Amniotic epithelial cell (primary cell): ENCODE measurements around the gene SMIM20.

Experiments
- DNase-seq: peaks from one replicate; pipeline ENCODE4 v3.0.0-alpha.2; 2010; ENCODE audit warnings: low read depth

The SMIM20 gene

DNA sequence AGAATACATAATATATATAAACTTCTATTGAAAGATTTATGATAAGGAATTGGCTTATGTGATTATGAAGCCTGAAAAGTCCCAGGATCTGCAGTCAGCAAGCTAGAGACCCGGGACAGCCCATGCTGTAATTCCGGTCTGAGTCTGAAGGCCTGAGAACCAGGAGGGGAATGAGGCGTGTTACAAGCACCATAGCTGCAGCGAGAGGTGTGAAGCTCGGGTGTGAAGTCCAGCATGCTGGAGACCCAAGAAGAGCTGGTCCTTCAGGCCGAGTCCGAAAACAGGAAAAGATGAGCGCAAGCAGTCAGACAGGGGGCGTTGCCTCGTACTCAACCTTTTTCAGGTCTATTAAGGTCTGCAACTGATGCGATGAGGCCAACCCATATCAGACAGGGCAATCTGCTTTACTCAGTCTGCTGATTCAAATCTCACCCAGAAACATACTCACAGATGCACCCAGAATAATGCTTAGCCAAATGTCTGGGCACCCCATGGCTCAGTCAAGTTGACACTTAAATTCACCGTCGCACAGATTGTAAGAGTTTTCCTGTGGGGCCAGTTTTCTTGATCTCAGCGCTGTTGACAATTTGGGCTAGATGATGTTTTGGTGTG lies 40.4 kb downstream of the SMIM20 start:
- no peak for DNase-seq

GRCh38 chr4:25955705-25956104 lies 41.7 kb downstream of the SMIM20 start:
- DNase-seq: no peak

DNA sequence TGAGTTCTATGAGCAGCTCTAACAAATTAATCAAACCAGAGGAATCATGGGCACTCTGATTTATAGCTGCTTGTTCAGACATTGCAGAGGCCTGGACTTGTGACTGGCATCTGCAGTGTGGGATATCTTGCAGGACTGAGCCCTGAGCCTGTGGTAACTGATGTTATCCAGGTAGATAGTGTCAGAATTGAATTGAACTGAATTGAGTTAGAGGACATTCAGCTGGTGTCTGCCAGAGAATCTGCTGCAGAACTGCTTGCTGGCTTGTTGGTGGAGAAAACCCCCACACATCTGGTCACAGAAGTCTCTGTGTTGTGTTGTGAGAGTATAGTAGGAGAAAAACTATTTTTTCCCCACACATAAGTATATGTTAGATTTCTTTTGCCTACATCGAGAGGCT lies 42.2 kb downstream of the SMIM20 start:
- DNase-seq: no peak

DNA sequence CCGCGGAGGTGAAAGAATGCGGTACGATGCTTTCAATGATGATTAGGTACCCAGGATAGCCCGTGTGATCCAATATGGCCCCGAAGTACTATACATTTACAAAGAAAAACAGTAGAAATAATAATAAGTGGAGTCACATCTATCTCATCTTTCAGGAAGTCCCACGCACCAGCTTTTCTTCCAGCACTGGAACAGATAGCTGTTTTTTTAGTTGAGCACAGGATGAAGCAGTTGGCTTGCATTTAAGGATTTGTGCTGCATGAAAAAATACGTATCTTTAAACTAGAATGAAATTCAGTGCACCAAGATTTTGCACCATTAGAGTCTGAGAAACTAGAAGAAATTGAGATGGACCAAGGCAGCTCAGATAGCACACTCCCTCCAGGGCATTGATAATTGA lies 44.1 kb downstream of the SMIM20 start:
- DNase-seq: no peak

- no peak for DNase-seq
These were observed 48.4 kb downstream of the SMIM20 start for GRCh38 chr4:25962393-25962792.

- DNase-seq: no peak
These were observed 51.6 kb downstream of the SMIM20 start for GRCh38 chr4:25965629-25966028.

DNA sequence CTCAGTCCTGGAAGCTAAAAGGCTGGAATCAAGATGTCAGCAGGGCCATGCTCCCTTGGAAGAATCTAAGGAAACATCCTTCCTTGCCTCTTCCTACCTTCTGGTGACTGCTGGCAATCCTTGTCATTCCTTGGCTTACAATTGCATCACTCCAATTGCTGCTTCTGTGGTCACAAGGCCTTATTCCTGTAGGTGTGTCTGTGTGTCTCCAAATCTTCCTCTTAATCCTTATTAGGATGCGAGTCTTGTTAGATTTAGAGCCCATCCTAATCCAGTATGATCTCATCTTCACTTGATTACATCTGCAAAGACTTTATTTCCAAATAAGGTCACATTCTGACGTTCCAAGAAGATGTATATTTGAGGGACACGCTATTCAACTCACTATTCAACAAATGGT lies 52.2 kb downstream of the SMIM20 start:
- DNase-seq: no peak

GRCh38 chr4:25969374-25970155 lies 55.5 kb downstream of the SMIM20 start:
- no peak for DNase-seq

DNA sequence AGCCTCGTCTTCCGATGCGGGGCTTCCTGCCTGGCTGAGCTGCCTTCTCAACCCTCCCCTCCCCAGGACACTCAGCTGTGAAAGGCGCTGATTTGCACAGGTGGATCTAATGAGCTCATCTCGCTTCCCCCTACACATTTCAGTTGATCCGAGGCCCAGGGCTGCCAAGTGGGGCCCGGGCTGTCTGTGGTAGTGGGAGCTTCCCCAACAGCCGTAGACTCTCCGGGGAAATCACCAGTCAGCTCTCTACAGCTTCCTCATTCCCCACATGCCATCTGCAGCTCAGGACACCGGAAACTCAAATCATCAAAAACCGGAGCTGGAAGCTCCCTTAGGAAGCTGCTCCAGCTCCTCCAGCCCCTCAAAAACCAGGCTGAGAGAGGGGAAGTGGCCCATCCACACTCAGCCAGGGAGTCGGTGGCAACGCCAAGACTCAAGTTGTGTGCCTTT lies 56.2 kb downstream of the SMIM20 start:
- peak; percentile 54 for DNase-seq

DNA sequence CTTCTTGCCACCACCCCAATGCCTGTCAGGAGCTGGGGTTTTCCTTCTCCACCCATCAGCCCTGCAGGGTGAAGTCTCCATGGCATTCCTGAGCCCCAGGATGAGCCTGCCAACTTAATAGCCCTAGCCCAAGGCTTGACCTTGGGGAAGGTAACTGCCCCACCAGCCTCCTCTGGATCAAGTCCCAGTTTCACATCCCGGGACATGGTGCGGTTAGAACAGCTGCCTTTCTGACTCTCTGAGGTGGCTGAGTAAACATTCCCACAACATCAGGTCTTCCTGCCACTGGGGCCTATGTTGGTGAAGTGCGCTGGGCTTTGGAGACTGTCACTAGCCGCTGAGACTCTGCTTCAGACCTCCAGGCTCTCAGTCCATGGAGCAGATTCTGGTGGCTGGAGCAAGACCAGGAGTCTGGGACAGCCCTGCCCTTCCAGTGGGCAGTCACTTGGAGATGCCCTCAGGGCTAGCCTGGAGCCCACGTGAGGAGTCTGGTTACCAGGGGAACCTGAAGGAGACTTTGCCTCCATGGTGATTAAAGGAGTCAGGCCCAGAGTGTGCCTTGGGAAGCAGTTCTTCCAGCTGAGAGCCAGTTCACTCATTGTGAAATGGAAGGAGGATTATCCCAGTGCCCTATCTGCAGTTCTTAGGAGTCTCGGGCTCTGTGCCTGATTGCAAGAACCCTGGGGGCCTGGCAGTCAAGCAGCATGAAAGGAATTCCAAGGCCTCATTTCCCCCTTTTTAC lies 56.8 kb downstream of the SMIM20 start:
- DNase-seq: peak; percentile 65

- DNase-seq: no peak
These were observed 58.3 kb downstream of the SMIM20 start for GRCh38 chr4:25972366-25972765.

- no peak for DNase-seq
These were observed 59.1 kb downstream of the SMIM20 start for GRCh38 chr4:25972984-25973745.

DNA sequence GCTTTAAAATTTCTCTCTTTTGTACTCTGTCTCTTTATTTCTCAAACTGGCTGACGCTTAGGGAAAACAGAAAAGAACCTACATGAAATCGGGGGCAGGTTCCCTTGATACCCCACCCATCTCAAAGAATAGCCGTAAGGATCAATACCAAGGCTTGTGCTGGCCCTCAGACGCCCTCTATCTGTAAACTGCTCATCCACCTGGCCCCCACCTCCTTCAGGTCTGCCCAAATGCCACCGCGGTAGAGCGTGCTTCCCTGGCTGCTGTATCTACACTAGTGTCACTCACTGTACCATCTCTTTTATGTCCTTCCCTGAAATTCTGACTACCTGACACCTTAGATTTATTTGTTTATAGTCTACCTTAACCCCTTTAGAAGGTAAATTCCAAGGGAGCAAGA lies 62.8 kb downstream of the SMIM20 start:
- no peak for DNase-seq

GRCh38 chr4:25977397-25978170 lies 63.6 kb downstream of the SMIM20 start:
- DNase-seq: no peak

- DNase-seq: no peak
These were observed 64.3 kb downstream of the SMIM20 start for GRCh38 chr4:25978327-25978726.
